ENCODE data around the gene REEP3.

- no peak for TF ChIP-seq GATA2 (IDR thresholded peaks at IDR 0.05; ENCODE audit: low read depth, low read length)
- no peak for TF ChIP-seq GATA3 (IDR thresholded peaks at IDR 0.05; ENCODE audit: low read depth, low read length)
Observed at GRCh38 chr10:63579371-63580014, 58.3 kb downstream of the REEP3 start.

Data from SH-SY5Y (cell line).